ENCODE measurements around the gene RCAN3. TPM values are rescaled to one million over a fixed set of nuclear protein-coding genes. Genes with fewer than 3 reads are reported as not detected.

RCAN3 gene
- total and polyA plus RNA-seq, 9 of the 15 experiments (the other 6 are each of a cell fraction or from before 2014, with no cell fraction given): 0.10 to 1.4 (median 0.43) TPM

GRCh38 chr1:24508911-24509310, 6.3 kb downstream of the RCAN3 start:
- H3K4me1 ChIP-seq (replicated peaks in 1 of 2; ENCODE audit: control insufficient read depth in 2 of 2, insufficient read depth in 2 of 2, low read length in 2 of 2): peaks cover 6 to 7% of the 10 kb centered on the region in 2 experiments; a peak in 3 of 5 replicates
- in situ Hi-C loops (cut with MboI): no loop called here
- 6% methylated on average over 5 of the region's 5 CpGs for WGBS (ENCODE audit: insufficient coverage, low coverage, missing lambda C conversion rate)

GRCh38 chr1:24513706-24514105, 11.1 kb downstream of the RCAN3 start:
- H3K9ac ChIP-seq (ENCODE audit: insufficient read depth in 1 of 2, low read depth in 2 of 2, low read length in 2 of 2): no peak overlapping the region
- in situ Hi-C loops (cut with MboI) (no loop called here), intact Hi-C loops (cut with micrococcal nuclease) (no loop called here)
- POLR2A ChIA-PET: interaction anchor here (1.4 kb wide), 1 partner anchor 10 kb away, joined by 4 read pairs; no protein-coding TSS in a partner anchor
- H3K4me1 ChIP-seq (replicated peaks in 1 of 2; ENCODE audit: control insufficient read depth in 2 of 2, insufficient read depth in 2 of 2, low read length in 2 of 2): no peaks in the 10 kb centered on the region; a peak in 1 of 5 replicates
- ATAC-seq (no peak), DNase-seq (ENCODE audit: extremely low read depth in 1 of 4, low spot score in 3 of 4) (no peak), FAIRE-seq (no peak)
- H3K36me3 ChIP-seq (ENCODE audit: control insufficient read depth, insufficient read depth, low read length): no peaks in the 10 kb centered on the region
- peaks cover 50 to 62% of the 10 kb centered on the region in 2 experiments for H3K27me3 ChIP-seq (ENCODE audit: control insufficient read depth in 2 of 2, insufficient read depth in 2 of 2, low read length in 2 of 2)
- H3K4me3 ChIP-seq: no peak overlapping the region
- CTCF ChIA-PET (ENCODE audit: low intra/inter-chr PET ratio): no interaction called here
- no peak overlapping the region for H2AFZ ChIP-seq (ENCODE audit: low read depth, low read length)
- TF ChIP-seq PRPF4 (IDR thresholded peaks at IDR 0.05; ENCODE audit: insufficient read depth, low read depth, low read length, poor library complexity, severe bottlenecking) (no peak), ELF2 (CRISPR knock-in tag; IDR thresholded peaks at IDR 0.05) (no peak), ZNF121 (CRISPR knock-in tag; conservative IDR thresholded peaks at IDR 0.05) (no peak), NR2F6 (CRISPR knock-in tag; IDR thresholded peaks at IDR 0.05) (no peak), OTX1 (CRISPR knock-in tag; IDR thresholded peaks at IDR 0.05) (no peak), CBX8 (IDR thresholded peaks at IDR 0.05; ENCODE audit: borderline replicate concordance, extremely low read depth, low read depth, low read length, poor library complexity, severe bottlenecking) (peak; percentile 68), NR4A1 (CRISPR knock-in tag; IDR thresholded peaks at IDR 0.05) (no peak), NR4A1 (tag; IDR thresholded peaks at IDR 0.05) (no peak), FOXJ2 (tag; IDR thresholded peaks at IDR 0.05) (no peak)
- H3K27ac ChIP-seq (ENCODE audit: extremely low read depth, low read depth, low read length): no peak overlapping the region
- no peaks in the 10 kb centered on the region for H3K9me1 ChIP-seq (ENCODE audit: control insufficient read depth, insufficient read depth, low read length)
- no peaks in the 10 kb centered on the region for H3K79me2 ChIP-seq (ENCODE audit: control insufficient read depth, insufficient read depth, low read length)
- no peaks in the 10 kb centered on the region; the same call in 1 of the 2 replicates for H4K20me1 ChIP-seq (replicated peaks; ENCODE audit: control insufficient read depth, insufficient read depth, low read length)
- 21% methylated on average over 2 of the region's 2 CpGs for WGBS (ENCODE audit: insufficient coverage, low coverage, missing lambda C conversion rate)
- H3K4me2 ChIP-seq (ENCODE audit: insufficient read depth, low read length): no peak overlapping the region
- H3K9me3 ChIP-seq (replicated peaks; ENCODE audit: control insufficient read depth, insufficient read depth, low read depth, low read length): no peaks in the 10 kb centered on the region
- BruUV-seq (replicated peaks): no TSS peak

More at GRCh38 chr1:24508911-24509310, 6.3 kb downstream of the RCAN3 start:
- Histone ChIP-seq H3K4me3 (no peak overlapping the region), H3K27ac (ENCODE audit: extremely low read depth, low read depth, low read length) (no peak overlapping the region), H3K79me2 (ENCODE audit: control insufficient read depth, insufficient read depth, low read length) (no peaks in the 10 kb centered on the region), H3K36me3 (ENCODE audit: control insufficient read depth, insufficient read depth, low read length) (no peaks in the 10 kb centered on the region), H4K20me1 (replicated peaks; ENCODE audit: control insufficient read depth, insufficient read depth, low read length) (no peaks in the 10 kb centered on the region; the same call in 1 of the 2 replicates), H3K27me3 (ENCODE audit: control insufficient read depth in 2 of 2, insufficient read depth in 2 of 2, low read length in 2 of 2) (peaks cover 60 to 68% of the 10 kb centered on the region in 2 experiments), H3K9me3 (replicated peaks; ENCODE audit: control insufficient read depth, insufficient read depth, low read depth, low read length) (no peaks in the 10 kb centered on the region), H3K4me2 (ENCODE audit: insufficient read depth, low read length) (no peak overlapping the region), H3K9me1 (ENCODE audit: control insufficient read depth, insufficient read depth, low read length) (no peaks in the 10 kb centered on the region), H3K9ac (ENCODE audit: insufficient read depth in 1 of 2, low read depth in 2 of 2, low read length in 2 of 2) (no peak overlapping the region), H2AFZ (ENCODE audit: low read depth, low read length) (no peak overlapping the region)
- ChIA-PET CTCF (ENCODE audit: low intra/inter-chr PET ratio) (no interaction called here), POLR2A (interaction anchor here (0.7 to 1.8 kb wide), 3 partner anchors 8 to 64 kb away, joined by 3 to 5 read pairs (median 4); no protein-coding TSS in a partner anchor)
- TF ChIP-seq CBX2 (IDR thresholded peaks at IDR 0.05; ENCODE audit: insufficient read depth, low read length, poor library complexity, severe bottlenecking): peak; percentile 42
- TF ChIP-seq HNRNPUL1 (IDR thresholded peaks at IDR 0.05; ENCODE audit: low read length): no peak
- DNase-seq (ENCODE audit: extremely low read depth in 1 of 4, low spot score in 3 of 4): no peak
- intact Hi-C loops (cut with micrococcal nuclease): no loop called here
- ATAC-seq: no peak
- FAIRE-seq: no peak
- no TSS peak for BruUV-seq (replicated peaks)

Measured in K562 (cell line).